HG02938 (cell line): ENCODE data around the gene ALG8.

Source experiments
- ATAC-seq: cut with Tn5 transposase; IDR thresholded peaks from one replicate; pipeline ENCODE4 v1.9.1; 2021; ENCODE audit warnings: mild to moderate bottlenecking, moderate library complexity; ENCODE audit not compliant: unreplicated experiment

The ALG8 gene

GRCh38 chr11:78161346-78161745, 21.9 kb upstream of the ALG8 start:
- no peak for ATAC-seq

DNA sequence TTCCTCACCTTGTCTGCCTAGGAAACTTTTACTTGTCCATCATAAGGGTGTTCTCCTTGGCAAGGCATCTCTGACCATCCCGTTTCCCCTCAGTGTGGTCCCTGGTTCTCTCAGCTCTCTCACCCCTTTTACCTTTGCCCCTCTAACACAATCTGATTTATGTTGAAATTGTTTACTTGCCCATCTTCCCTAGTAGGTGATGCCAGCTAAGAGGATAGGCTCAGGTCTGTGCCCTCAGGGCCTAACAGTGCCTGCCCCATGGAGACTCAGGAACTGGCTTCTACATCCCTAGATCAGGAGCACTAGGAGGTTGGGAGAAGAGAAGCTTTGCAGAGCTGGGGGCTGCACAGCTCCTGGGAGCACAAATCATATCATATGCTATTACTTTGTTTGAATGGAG, 21.1 kb upstream of the ALG8 start:
- ATAC-seq: no peak

- ATAC-seq: no peak
These were observed 19.7 kb upstream of the ALG8 start for GRCh38 chr11:78158987-78159652.

- ATAC-seq: no peak
These were observed 16.9 kb upstream of the ALG8 start for GRCh38 chr11:78156127-78156844.

DNA sequence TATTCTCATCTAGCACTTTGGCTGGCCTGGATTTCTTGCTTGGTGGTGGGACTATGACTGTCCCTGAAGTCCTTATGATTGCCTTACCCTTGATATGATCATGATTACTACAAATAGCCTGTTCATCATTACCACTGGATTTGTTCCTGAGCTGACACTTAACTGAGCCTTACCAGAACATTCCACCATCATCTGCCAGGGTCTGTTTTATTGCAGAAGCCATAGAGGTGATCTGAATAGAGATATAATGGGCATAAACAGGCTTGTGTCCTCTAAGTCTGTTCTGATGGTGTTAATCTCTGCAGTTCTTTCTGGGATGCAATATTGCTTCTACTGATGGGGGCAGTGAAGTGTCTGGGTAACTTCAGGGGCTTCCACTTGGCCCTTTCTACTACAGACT, 12.4 kb upstream of the ALG8 start:
- ATAC-seq: no peak

DNA sequence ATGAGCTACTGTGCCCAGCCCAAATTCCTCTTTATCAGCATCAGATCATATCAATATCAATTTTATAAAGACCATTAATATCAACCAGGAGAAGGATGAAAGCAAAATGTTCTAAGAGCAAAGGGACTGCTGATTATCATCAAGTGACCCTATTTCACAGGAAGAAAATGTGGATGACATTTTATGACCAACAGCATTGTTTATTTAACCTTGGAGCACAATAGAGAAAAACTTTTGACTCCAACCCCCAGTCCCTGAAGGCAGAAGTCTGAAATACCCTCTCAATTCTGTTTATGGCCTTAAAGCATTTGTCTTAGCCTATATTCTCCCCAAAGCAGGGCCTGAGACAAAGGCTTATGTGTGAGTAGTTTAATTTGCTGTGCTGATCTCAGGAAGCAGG, 11.3 kb upstream of the ALG8 start:
- ATAC-seq: no peak

DNA sequence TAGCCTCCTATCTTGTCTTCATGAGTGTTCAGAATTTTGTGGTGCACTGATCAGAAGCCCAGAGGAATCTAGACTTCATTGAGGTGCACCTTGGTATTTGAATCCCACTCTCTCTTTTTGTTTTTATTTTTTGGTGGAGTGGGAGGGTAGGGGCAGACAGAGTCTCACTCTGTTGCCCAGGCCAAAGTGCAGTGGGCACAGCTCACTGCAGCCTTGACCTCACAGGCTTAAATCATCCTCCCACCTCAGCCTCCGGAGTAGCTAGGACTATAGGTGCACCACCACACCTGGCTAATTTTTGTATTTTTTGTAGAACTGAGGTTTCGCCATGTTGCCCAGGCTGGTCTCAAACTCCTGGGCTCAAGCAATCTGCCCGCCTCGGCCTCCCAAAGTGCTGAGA, 10.9 kb upstream of the ALG8 start:
- no peak for ATAC-seq

- ATAC-seq: no peak
These were observed 10.2 kb upstream of the ALG8 start for GRCh38 chr11:78149646-78150045.

GRCh38 chr11:78147807-78148206, 8.4 kb upstream of the ALG8 start:
- no peak for ATAC-seq

DNA sequence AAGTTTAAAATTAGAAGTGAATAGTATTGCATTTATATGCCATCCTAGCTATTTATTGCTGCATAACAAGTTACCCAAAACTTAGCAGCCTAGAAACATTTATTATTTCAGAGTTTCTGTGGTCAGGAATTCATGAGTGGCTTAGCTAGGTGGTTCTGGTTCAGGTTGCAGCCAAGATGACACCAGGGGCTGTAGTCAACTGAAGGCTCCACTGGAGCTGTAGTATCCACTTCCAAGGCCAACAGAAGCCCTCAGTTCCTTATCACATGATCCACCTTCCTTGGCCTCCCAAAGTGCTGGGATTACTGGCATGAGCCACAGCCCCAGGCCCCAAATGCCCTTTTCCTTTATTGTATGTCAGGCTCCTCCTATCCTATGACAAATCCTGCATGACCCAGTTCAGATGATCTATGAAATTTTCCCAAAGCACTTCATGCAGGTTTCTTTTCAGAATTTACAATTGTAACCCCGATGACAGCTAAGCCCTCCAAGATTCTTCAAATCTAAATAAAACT, 6.1 kb upstream of the ALG8 start:
- no peak for ATAC-seq

DNA sequence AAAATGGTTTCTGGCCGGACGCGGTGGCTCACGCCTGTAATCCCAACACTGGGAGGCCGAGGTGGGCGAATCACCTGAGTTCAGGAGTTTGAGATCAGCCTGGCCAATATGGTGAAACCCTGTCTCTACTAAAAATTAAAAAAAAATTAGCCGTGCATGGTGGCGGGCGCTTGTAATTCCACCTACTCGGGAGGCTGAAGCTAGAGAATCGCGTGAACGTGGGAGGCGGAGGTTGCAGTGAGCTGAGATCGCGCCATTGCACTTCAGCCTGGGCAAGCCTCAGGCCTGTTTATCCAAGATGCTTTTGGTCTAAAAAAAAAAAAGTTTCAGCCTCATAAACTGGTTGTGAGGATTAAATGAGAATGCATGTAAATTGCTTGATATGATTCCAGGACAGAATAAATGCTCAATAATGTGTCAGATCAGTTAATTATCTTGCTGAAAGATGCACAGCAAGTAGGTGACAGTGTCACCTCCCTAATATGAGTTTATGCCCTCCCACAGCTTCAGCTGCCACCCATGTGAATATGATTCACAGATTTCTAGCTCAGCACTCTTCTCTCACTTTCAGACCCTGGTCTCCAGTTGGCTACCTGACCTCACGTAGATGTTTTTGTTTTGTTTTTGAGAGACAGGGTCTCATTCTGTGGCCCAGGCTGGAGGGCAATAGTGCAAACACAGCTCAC, 1.1 kb upstream of the ALG8 start:
- ATAC-seq: no peak

DNA sequence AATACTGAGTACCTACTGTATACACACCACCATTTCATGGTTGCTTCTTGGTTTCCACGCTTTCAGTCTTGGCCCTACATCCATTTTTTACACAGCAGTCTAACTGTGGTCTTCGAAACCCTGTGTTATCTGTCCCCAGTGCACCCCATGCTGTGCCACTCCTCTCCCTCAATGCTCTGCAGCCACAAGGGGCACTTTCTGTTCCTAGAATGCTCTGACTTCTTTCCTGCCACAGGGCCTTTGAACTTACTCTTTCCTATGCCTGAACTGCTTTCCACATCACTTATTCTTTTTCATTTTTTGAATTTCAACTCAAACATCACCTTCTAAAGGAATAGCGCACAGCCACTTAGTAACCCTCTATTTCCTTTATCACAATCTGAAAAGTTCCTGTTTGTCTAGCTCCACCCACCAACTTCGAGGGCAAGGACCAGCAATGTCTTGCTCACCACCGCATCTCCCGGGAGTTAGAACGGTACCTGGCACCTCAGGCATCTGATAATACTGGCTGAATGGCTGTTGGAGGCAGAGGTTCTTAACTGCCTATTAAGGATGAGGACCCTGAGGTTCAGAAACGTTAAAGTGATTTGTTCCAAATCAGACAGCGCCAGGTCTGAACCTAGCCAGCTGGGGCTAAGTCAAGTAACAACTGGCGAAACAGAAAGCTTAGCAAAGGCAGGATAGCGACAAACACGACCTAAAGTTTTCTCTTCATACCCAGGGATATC, 568 bp downstream of the ALG8 start:
- ATAC-seq: peak; percentile 31

DNA sequence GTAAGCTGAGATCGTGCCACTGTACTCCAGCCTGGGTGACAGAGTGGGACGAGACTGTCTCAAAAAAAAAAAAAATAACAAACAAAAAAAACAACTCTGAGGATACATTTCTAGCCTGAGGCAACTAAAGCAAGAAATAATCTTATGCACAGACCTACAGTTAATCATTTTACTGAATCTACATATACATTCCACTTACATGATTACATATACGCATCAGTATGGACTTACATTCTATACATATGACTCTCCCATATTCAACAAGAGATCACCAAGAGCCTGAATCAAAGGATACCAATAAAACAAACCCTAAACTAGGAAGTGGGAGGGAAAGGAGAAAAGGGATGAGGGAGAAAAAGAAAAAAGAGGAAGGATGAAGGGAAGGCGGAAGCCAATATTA, 1.1 kb downstream of the ALG8 start:
- no peak for ATAC-seq

- no peak for ATAC-seq
These were observed 7.0 kb downstream of the ALG8 start for GRCh38 chr11:78132475-78132874.

GRCh38 chr11:78131956-78132355, 7.5 kb downstream of the ALG8 start:
- ATAC-seq: no peak

DNA sequence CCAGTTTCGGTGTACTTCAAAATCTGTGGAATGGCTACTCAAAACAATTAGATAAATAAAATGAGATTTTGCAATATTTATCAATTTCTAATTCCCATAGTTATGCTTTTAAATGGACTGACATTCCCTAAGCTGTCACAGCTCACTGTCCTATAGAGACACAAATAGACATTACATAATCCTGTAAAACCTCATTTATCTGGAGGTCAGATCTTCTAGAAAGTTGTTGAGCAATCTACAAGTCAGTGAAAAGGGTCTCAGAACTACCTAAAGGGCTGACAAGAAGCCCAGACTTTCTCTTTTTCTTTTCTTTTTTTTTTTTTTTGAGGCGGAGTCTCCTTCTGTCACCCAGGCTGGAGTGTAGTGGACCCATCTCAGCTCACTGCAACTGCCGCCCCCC, 12.0 kb downstream of the ALG8 start:
- ATAC-seq: no peak

- ATAC-seq: peak; percentile 73
These were observed 26.7 kb downstream of the ALG8 start for GRCh38 chr11:78112582-78113275.

- ATAC-seq: no peak
These were observed 28.1 kb downstream of the ALG8 start for GRCh38 chr11:78111298-78111697.

- ATAC-seq: no peak
These were observed 28.6 kb downstream of the ALG8 start for GRCh38 chr11:78110830-78111229.

- no peak for ATAC-seq
These were observed 29.1 kb downstream of the ALG8 start for GRCh38 chr11:78110351-78110750.
